G401 (cell line): Measurements from ENCODE around the gene ZNF555. TPM values are rescaled to one million over a fixed set of nuclear protein-coding genes. Genes with fewer than 3 reads are reported as not detected.
"Not testable (repeated sequence)": the region's sequence is repeated elsewhere in the genome, so short reads cannot be mapped to it uniquely, and the experiment has no call there.

Experiments
- DNase-seq: peaks from one replicate; pipeline ENCODE4 v3.0.0-alpha.2; 2015; ENCODE audit warnings: low spot score
- in situ Hi-C: cut with HindIII; loops from 2 replicates; pipeline ENCODE4 v1.10.0; 2016; ENCODE audit warnings: low sequenced_read_pairs, mixed read lengths
- total RNA-seq: library from RNA; depleted of rRNA; stranded (reverse); fragments of >200 nt; shearing (Covaris generic); gene quantifications from 2 replicates; pipeline ENCODE4 v1.2.3, GENCODE V29; 2014; rRNA removed

Gene ZNF555
- 5.3 and 19.0 TPM in 2 replicates for total RNA-seq

DNA sequence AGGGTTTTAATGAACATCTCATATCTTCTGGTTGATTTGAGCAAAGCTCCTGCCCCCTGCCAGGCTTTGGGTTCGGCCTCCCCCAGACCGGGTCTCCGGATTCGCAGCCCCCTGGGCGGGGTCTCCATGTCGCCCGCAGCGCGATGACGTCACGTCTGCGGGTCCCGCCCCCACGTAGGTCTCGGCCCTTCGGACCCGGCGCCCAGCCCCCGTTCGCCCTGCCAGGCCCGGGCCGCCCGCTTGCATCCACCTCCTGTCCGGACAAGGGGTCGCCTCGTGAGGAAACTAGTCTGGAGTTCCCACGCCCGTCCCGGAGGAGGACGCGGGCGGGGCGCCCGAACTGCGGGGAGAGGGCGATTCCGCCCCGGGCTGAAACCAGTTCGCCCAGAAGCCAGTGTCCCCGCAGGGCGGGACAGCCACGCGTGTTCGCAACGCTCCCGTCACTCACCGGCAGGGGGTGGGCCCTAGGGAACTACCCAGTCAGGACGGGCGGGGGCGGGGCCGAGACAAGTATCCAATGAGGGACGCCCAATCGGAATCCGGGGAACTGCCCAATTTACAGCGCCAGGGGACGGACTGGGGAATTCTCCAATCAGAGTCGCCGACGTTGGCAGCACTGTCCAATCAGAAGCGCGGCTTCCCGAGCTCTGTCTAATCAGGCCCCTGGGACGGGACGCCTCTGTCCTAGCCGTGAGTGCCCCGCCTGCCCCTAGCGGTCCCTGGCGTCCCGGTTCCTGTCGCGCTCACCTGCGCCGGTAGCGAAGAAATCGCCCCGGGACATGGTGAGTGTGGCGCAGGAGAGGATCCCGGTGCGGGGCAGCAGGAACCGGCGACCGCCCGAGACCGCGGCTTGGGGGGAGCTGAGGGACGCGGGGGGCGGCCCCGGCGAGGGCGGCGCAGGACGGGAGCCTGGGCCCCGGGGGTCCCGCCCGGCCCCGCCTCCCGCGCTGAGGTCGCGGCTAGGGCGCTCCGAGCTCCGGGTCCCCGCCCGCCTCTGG lies at the start of gene ZNF555:
Gene ZNF555, plus strand, starts transcription at position 682 of the 998 bp plus-strand sequence. Its CDS starts 98 bp downstream, at position 780.
- in situ Hi-C loops, result no loop called here
- DNase-seq, result peak; percentile 100

- DNase-seq, result no peak
- in situ Hi-C loops, result no loop called here
These were observed 49.4 kb upstream of the ZNF555 start for GRCh38 chr19:2791876-2792275.

DNA sequence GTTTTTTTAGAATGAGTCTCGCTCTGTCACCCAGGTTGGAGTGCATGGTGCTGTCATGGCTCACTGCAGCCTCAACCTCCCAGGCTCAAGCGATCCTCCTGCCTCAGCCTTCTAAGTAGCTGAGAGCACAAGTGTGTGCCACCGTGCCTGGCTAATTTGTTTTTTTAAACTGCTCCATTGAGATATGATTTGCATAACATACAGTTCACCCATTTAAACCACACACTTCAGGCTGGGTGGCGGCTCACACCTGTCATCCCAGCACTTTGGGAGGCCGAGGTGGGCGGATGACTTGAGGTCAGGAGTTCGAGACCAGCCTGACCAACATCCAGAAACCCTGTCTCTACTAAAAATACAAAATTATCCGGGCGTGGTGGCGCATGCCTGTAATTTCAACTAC lies 48.6 kb upstream of the ZNF555 start:
- in situ Hi-C loops, DNase-seq: not testable (repeated sequence)

GRCh38 chr19:2793126-2793525 lies 48.1 kb upstream of the ZNF555 start:
- in situ Hi-C loops, result no loop called here
- no peak for DNase-seq

GRCh38 chr19:2793577-2793976 lies 47.7 kb upstream of the ZNF555 start:
- DNase-seq, result no peak
- in situ Hi-C loops, result no loop called here

GRCh38 chr19:2795827-2796658 lies 45.2 kb upstream of the ZNF555 start:
- in situ Hi-C loops, result no loop called here
- DNase-seq, result no peak

DNA sequence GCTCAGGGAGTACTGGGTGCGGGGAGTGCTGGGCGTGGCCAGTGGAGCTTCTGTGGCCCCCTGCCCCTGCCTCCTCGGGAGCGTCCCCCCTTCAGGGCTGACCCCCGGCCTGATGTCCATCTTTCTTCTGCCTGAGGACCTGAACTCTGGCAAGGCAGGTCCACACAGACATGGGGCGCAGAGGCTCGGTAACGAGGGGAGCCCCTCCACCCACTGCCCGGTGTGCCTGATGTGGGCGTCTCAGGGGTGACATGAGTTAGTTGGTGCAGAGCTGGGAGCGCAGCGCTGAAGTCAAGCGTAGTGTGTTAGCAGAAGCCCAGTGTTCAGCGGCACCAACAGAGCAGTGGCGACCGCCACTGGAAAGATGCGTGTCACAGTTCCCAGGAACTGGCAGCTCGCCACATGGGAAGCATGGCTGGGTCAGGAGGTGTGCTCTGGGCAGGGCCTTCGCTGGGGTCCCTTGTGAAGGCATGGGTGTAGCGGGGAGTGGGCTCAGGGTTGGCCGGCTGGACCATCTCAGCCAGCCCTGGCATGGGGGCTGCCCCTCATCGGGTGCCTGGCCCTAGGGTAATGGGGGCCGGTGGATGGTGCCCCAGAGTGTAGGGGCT lies 44.5 kb upstream of the ZNF555 start:
- no peak for DNase-seq
- in situ Hi-C loops, result no loop called here

DNA sequence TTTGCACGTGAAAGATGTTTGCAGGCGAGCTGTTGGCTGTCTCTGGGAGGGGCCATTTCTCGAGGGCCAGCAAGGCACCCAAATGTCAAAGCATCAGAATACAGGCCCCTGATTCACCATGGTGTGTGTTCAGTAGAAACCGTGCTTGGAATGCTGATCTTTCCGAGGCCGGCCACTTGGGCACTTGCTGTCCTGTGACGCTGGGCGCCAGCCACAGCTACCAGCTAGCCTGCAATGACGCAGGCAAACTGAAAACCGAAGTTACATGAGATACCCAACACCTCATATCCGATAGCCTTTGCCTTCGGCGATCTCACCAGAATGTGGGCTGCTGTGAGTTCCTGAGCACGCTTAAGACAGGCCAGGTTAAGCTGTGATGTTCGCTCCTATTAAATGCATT lies 44.0 kb upstream of the ZNF555 start:
- DNase-seq, result no peak
- in situ Hi-C loops, result no loop called here

- in situ Hi-C loops, result no loop called here
- DNase-seq, result no peak
These were observed 43.1 kb upstream of the ZNF555 start for GRCh38 chr19:2798158-2798685.

GRCh38 chr19:2798733-2799132 lies 42.5 kb upstream of the ZNF555 start:
- DNase-seq, result peak; percentile 56
- in situ Hi-C loops, result no loop called here

DNA sequence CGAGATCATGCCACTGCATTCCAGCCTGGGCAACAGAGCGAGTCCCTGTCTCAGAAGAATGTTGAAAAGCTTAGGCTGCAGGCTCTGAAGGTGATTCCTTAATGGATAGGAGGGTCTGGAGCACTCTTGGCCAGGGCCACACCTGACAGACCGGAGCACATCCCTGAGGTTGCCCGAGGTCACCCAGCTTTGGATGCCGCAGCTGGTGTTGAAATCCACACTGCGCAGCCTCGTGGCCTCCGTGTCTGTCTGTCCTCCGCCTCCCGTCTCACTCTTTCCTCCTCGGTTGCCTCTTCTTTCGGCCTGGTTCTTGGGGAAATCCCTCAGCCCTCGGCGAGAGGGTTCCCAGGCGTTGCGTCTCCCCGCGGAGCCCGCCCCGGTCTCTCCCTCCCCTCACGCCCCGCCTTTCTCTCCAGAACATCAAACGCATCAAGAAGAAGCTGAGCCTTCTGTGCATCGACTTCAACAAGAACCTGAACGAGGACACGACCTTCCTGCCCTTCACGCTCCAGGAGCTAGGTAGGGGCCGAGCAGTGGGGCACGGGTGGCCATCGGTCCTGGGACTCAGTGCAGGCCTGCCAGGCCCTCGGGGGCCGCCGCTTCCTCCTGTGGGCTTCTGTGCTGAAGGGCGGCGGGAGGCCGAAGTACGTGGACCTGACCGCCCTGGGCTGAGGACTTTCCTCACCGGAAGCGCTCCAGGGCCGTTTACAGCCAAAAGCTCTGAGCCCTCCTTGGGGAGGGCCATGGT lies 41.8 kb upstream of the ZNF555 start:
- in situ Hi-C loops, result no loop called here
- DNase-seq, result no peak

DNA sequence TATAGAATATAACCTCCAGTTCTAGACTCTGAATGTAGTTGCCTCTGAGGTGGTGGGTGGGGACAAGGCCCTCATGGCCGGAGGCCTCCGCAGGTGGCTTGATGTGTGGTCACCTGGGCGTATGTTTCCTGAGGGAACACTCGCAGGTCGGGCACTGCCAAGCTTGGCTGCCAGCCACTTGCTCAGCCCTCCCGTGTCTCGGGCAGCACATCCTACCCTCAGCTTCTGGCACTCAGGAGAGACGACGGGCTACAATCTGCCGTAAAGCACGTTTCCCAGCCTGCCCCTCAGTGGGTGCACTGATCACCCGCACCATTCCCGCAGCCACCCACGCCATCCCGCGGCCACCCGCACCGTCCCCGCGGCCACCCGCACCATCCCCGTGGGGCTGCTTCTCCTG lies 40.8 kb upstream of the ZNF555 start:
- DNase-seq, result peak; percentile 77
- in situ Hi-C loops, result no loop called here

DNA sequence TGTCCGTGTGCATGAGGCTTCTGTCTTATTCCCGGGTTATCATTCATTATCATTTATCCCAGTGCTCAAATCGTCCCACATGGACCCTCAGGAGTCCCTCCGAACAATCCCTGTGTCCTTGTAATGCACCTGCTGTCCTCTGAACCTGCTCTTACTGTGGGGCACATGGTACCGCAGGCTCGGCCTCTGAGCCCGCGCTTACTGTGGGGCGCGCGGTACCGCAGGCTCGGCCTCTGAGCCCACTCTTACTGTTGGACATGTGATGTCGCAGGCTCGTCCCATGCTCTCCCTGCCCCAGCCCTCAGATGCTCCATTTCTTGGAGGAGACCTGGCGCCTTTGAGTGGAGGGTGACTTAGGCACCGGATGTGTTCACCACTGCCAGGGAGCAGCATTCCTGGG lies 38.4 kb upstream of the ZNF555 start:
- no peak for DNase-seq
- in situ Hi-C loops, result no loop called here

DNA sequence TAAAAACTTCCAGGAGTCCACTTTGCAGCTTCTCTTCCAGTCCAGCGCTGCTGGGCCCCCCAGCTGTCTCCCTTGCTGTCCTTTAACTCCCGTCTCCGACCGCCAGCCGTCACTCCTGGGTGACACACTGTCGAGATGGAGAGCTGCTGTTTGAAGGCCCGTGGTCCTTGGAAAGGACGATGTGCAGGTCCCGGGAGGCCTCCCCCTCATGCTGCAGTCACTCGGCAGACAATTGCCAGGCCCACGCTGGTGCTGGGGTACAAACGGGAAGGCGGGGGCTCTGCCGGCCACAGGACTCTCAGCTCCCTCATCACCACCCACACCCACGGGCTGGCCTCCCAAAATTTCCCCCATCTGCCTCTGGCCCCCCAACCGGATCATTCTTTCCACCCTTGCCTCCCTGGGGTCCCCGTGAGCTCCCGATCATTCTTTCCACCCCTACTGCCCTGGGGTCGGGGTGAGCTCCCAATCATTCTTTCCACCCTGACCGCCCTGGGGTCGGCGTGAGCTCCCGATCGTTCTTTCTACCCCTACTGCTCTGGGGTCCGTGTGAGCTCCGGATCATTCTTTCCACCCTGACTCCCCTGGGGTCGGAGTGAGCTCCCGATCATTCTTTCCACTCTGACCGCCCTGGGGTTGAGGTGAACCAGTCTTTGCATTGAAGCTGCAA lies 37.7 kb upstream of the ZNF555 start:
- no peak for DNase-seq
- in situ Hi-C loops, result no loop called here

- no peak for DNase-seq
- in situ Hi-C loops, result no loop called here
These were observed 36.9 kb upstream of the ZNF555 start for GRCh38 chr19:2804156-2805004.

GRCh38 chr19:2805261-2805900 lies 35.9 kb upstream of the ZNF555 start:
- no peak for DNase-seq
- in situ Hi-C loops, result no loop called here
